Glomerular visceral epithelial cell (primary cell): Measurements from ENCODE around the gene CACNA2D3.
"Not testable (repeated sequence)": the region's sequence is repeated elsewhere in the genome, so short reads cannot be mapped to it uniquely, and the experiment has no call there.

Experiments used
- DNase-seq: peaks from one replicate; pipeline ENCODE4 v3.0.0-alpha.2; 2016; ENCODE audit errors: extremely low spot score

The CACNA2D3 gene

GRCh38 chr3:54631516-54632325 is 509.4 kb downstream of the CACNA2D3 start:
- DNase-seq = no peak

- DNase-seq = no peak
These were observed 509.9 kb downstream of the CACNA2D3 start for GRCh38 chr3:54632326-54632665.

GRCh38 chr3:54632834-54633233 is 510.5 kb downstream of the CACNA2D3 start:
- DNase-seq = no peak

- no peak for DNase-seq
These were observed 511.2 kb downstream of the CACNA2D3 start for GRCh38 chr3:54633444-54634121.

GRCh38 chr3:54634122-54634469 is 511.7 kb downstream of the CACNA2D3 start:
- DNase-seq = no peak

- DNase-seq = not testable (repeated sequence)
These were observed 517.5 kb downstream of the CACNA2D3 start for GRCh38 chr3:54639790-54640372.

- DNase-seq = no peak
These were observed 519.1 kb downstream of the CACNA2D3 start for GRCh38 chr3:54641226-54642014.

- no peak for DNase-seq
These were observed 519.8 kb downstream of the CACNA2D3 start for GRCh38 chr3:54642147-54642546.

- no peak for DNase-seq
These were observed 525.4 kb downstream of the CACNA2D3 start for GRCh38 chr3:54647721-54648120.

- DNase-seq = no peak
These were observed 527.2 kb downstream of the CACNA2D3 start for GRCh38 chr3:54649551-54649950.

GRCh38 chr3:54653456-54654195 is 531.3 kb downstream of the CACNA2D3 start:
- DNase-seq = no peak

- DNase-seq = no peak
These were observed 532.4 kb downstream of the CACNA2D3 start for GRCh38 chr3:54654776-54655175.

- DNase-seq = no peak
These were observed 537.0 kb downstream of the CACNA2D3 start for GRCh38 chr3:54659347-54659746.

GRCh38 chr3:54660714-54661132 is 538.4 kb downstream of the CACNA2D3 start:
- DNase-seq = no peak

GRCh38 chr3:54661151-54661550 is 538.8 kb downstream of the CACNA2D3 start:
- no peak for DNase-seq

- DNase-seq = no peak
These were observed 541.2 kb downstream of the CACNA2D3 start for GRCh38 chr3:54663501-54664011.

- no peak for DNase-seq
These were observed 542.8 kb downstream of the CACNA2D3 start for GRCh38 chr3:54665016-54665600.

- DNase-seq = no peak
These were observed 545.9 kb downstream of the CACNA2D3 start for GRCh38 chr3:54668236-54668635.

GRCh38 chr3:54670201-54671000 is 548.0 kb downstream of the CACNA2D3 start:
- DNase-seq = no peak

- DNase-seq = no peak
These were observed 549.2 kb downstream of the CACNA2D3 start for GRCh38 chr3:54671511-54671910.
